ENCODE measurements around the gene ABCA2.

DNA sequence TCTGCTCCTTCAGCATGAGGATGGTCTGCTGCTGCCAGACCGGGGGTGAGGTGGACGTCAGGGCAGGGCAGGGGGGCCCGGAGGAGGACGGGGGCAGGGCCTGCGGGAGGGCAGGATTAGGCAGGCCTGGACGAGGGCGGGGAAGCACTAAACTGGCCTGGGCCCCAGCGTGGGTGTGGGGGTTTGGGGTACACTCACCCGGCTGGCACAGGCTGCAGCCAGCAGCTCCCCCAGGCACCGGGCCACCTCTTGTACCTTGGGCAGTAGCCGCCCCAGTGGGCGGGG, 36.8 kb upstream of the ABCA2 start:
- TF ChIP-seq POLR2A (IDR thresholded peaks at IDR 0.05): no peak
- TF ChIP-seq, protein P1, sequence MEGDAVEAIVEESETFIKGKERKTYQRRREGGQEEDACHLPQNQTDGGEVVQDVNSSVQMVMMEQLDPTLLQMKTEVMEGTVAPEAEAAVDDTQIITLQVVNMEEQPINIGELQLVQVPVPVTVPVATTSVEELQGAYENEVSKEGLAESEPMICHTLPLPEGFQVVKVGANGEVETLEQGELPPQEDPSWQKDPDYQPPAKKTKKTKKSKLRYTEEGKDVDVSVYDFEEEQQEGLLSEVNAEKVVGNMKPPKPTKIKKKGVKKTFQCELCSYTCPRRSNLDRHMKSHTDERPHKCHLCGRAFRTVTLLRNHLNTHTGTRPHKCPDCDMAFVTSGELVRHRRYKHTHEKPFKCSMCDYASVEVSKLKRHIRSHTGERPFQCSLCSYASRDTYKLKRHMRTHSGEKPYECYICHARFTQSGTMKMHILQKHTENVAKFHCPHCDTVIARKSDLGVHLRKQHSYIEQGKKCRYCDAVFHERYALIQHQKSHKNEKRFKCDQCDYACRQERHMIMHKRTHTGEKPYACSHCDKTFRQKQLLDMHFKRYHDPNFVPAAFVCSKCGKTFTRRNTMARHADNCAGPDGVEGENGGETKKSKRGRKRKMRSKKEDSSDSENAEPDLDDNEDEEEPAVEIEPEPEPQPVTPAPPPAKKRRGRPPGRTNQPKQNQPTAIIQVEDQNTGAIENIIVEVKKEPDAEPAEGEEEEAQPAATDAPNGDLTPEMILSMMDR (IDR thresholded peaks at IDR 0.05): no peak
- TF ChIP-seq POLR2AphosphoS5 (IDR thresholded peaks at IDR 0.05): no peak
- no peak for TF ChIP-seq EP300 (IDR thresholded peaks at IDR 0.05)
